Lower leg skin (tissue), 3 donors: ENCODE results near the gene TMEM132D.

Experiments
- CTCF ChIP-seq, 3 donors: fragments of 450-650 bp; IDR thresholded peaks; one replicate each; pipeline ENCODE4 v1.5.1; 2016; ENCODE audit warnings: antibody characterized with exemption in 3 of 3, mild to moderate bottlenecking in 3 of 3, moderate library complexity in 2 of 3
- POLR2A ChIP-seq, 2 donors: fragments of 450-650 bp; IDR thresholded peaks; one replicate each; pipeline ENCODE4 v1.6.1; 2016 to 2017; ENCODE audit warnings: antibody characterized with exemption in 2 of 2, mild to moderate bottlenecking in 1 of 2, moderate library complexity in 1 of 2

GRCh38 chr12:129558036-129558435 lies 345.8 kb downstream of the TMEM132D start:
- TF ChIP-seq CTCF (IDR thresholded peaks at IDR 0.05), result no peak
- TF ChIP-seq POLR2A (IDR thresholded peaks at IDR 0.05), result no peak
